K562 (cell line): Measurements from ENCODE around the gene SUMF2. TPM values are rescaled to one million over a fixed set of nuclear protein-coding genes. Genes with fewer than 3 reads are reported as not detected.

Source experiments
- CXXC5 ChIP-seq: fragments of 250-450 bp; sonication (Bioruptor Pico); IDR thresholded peaks from 2 replicates; pipeline ENCODE4 v1.8.0; 2022; ENCODE audit warnings: inconsistent platforms, mild to moderate bottlenecking, moderate library complexity
- EHMT2 ChIP-seq: fragments of 450-650 bp; IDR thresholded peaks from 2 replicates; pipeline ENCODE4 v1.6.1; 2018; ENCODE audit warnings: antibody characterized with exemption
- NR1H2 ChIP-seq: sonication (generic); formaldehyde crosslinking; IDR thresholded peaks from 2 replicates; pipeline ENCODE4 v1.4.0; 2020; ENCODE audit warnings: mild to moderate bottlenecking, missing genetic modification reagents
- POLR2AphosphoS5 ChIP-seq: IDR thresholded peaks from 2 replicates; pipeline ENCODE4 v1.6.1; 2011; ENCODE audit warnings: mild to moderate bottlenecking, low read depth, low read length, moderate library complexity; ENCODE audit not compliant: control insufficient read depth, insufficient read depth
- PTRF ChIP-seq: fragments of 450-650 bp; IDR thresholded peaks from 2 replicates; pipeline ENCODE4 v1.6.1; 2016; ENCODE audit warnings: mild to moderate bottlenecking, missing genetic modification characterization, missing compliant biosample characterization
- RBM17 ChIP-seq: fragments of 200-400 bp; formaldehyde crosslinking; IDR thresholded peaks from 2 replicates; pipeline ENCODE4 v1.6.1; 2017; ENCODE audit warnings: low read depth, mild to moderate bottlenecking, low read length, borderline replicate concordance
- SAFB2 ChIP-seq: fragments of 200-400 bp; formaldehyde crosslinking; IDR thresholded peaks from 2 replicates; pipeline ENCODE4 v1.6.1; 2018; ENCODE audit warnings: borderline replicate concordance, low read length, low read depth, moderate library complexity; ENCODE audit not compliant: severe bottlenecking
- SMAD4 ChIP-seq: fragments of 250-450 bp; sonication (Bioruptor Pico); conservative IDR thresholded peaks from 2 replicates; pipeline ENCODE4 v1.8.0; 2021; ENCODE audit warnings: inconsistent platforms, mild to moderate bottlenecking, moderate library complexity
- SNRNP70 ChIP-seq: fragments of 200-400 bp; formaldehyde crosslinking; optimal IDR thresholded peaks from 2 replicates; pipeline ENCODE3; 2017; ENCODE audit warnings: low read depth, low read length
- SUPT5H ChIP-seq: fragments of 450-650 bp; IDR thresholded peaks from 2 replicates; pipeline ENCODE4 v1.6.1; 2016
- TAF15 ChIP-seq: fragments of 200-400 bp; formaldehyde crosslinking; IDR thresholded peaks from 2 replicates; pipeline ENCODE4 v1.6.1; 2017; ENCODE audit warnings: mild to moderate bottlenecking, low read depth, low read length, moderate library complexity
- ZC3H11A ChIP-seq: IDR thresholded peaks from 2 replicates; pipeline ENCODE4 v1.6.1; 2012; ENCODE audit warnings: low read depth, low read length, improper control_type of control experiment
- ZNF184 ChIP-seq: sonication (generic); formaldehyde crosslinking; IDR thresholded peaks from 2 replicates; pipeline ENCODE4 v1.5.0; 2020; ENCODE audit warnings: missing genetic modification reagents
- polyA plus RNA-seq, 8 experiments: library from polyadenylated mRNA; depleted of rRNA in 4 of 8; stranded (reverse) in 5 of 8; unstranded in 3 of 8; fragments of >200 nt; fragmentation: Nextera tagmentation in 2 of 8; fragmentation: Illumina TruSeq in 1 of 8; extraction: Ambion mirVana in 2 of 8; extraction: Trizol in 1 of 8; gene quantifications; 2 replicates each; pipeline versions ENCODE4 v1.2.1 to v1.2.3, GENCODE V29; 2011 to 2014; ENCODE audit warnings: inconsistent platforms in 1 of 8, missing spikeins in 1 of 8
- total RNA-seq, 7 experiments: library from RNA; depleted of rRNA in 6 of 7; stranded (reverse); fragments of >200 nt in 6 of 7; fragmentation: Illumina TruSeq in 2 of 7; extraction: Trizol in 2 of 7; gene quantifications; 2 replicates each; pipeline versions ENCODE4 v1.2.1 to v1.2.3, GENCODE V29; 2011 to 2021; ENCODE audit warnings: low replicate concordance in 1 of 7
- TF ChIP-seq, protein P1 (sequence below): sonication (generic); formaldehyde crosslinking; IDR thresholded peaks from 2 replicates; pipeline ENCODE4 v1.8.0; 2022; ENCODE audit warnings: mild to moderate bottlenecking, missing genetic modification reagents
- TF ChIP-seq, protein P2 (sequence below): fragments of 250-450 bp; sonication (Bioruptor Pico); IDR thresholded peaks from 2 replicates; pipeline ENCODE4 v1.5.0; 2021; ENCODE audit warnings: mild to moderate bottlenecking, borderline replicate concordance
- TF ChIP-seq, protein P3 (sequence below): sonication (generic); formaldehyde crosslinking; IDR thresholded peaks from 2 replicates; pipeline ENCODE4 v1.8.0; 2022; ENCODE audit warnings: mild to moderate bottlenecking, missing genetic modification reagents
- TF ChIP-seq, protein P4 (sequence below): fragments of 250-450 bp; sonication (Bioruptor Pico); IDR thresholded peaks from 2 replicates; pipeline ENCODE4 v1.8.0; 2021; ENCODE audit warnings: borderline replicate concordance, mild to moderate bottlenecking, moderate library complexity; ENCODE audit not compliant: poor library complexity, severe bottlenecking

SUMF2 gene
- total and polyA plus RNA-seq, 9 of the 15 experiments (the other 6 are each of a cell fraction or from before 2014, with no cell fraction given): 39.0 to 113 (median 67.7) TPM

DNA sequence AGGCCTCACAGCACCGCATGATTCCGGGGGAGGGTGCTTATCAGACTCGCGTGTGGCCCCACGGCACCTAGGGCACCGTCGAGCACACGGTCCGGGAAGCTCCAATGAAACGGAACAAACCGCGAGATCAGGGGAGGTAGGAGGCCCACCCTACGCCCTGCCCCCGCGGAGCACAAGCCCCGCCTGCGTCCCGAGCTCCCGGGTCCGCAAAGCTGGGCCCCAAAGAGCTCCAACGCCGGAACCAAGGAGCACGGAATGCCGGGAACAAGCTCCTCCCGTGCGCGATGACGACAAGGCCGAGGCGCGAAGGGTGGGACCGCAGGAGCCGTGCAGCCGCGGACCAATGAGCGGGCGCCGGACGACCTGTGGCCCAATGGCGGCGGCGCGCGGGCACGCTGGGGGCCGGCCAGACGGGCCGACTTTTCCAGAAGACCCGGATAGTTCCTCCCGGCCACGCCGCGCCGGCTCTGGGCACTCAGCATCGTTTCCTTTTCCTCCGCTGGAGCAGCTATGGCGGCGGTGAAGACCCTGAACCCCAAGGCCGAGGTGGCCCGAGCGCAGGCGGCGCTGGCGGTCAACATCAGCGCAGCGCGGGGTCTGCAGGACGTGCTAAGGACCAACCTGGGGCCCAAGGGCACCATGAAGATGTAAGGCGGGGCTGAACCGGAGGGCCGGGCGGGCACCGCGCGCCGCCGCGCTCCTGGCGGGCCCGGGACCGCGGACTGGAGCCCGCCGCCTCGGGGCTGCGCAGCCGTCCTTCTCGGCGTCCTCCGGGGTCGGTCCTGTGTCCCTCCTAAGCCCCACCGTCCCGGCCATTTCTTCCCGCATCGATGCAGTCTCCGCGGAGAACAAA, 12.5 kb upstream of the SUMF2 start, which contains the start of the genes CCT6A and PSPH (continued):
- TF ChIP-seq, protein P1, sequence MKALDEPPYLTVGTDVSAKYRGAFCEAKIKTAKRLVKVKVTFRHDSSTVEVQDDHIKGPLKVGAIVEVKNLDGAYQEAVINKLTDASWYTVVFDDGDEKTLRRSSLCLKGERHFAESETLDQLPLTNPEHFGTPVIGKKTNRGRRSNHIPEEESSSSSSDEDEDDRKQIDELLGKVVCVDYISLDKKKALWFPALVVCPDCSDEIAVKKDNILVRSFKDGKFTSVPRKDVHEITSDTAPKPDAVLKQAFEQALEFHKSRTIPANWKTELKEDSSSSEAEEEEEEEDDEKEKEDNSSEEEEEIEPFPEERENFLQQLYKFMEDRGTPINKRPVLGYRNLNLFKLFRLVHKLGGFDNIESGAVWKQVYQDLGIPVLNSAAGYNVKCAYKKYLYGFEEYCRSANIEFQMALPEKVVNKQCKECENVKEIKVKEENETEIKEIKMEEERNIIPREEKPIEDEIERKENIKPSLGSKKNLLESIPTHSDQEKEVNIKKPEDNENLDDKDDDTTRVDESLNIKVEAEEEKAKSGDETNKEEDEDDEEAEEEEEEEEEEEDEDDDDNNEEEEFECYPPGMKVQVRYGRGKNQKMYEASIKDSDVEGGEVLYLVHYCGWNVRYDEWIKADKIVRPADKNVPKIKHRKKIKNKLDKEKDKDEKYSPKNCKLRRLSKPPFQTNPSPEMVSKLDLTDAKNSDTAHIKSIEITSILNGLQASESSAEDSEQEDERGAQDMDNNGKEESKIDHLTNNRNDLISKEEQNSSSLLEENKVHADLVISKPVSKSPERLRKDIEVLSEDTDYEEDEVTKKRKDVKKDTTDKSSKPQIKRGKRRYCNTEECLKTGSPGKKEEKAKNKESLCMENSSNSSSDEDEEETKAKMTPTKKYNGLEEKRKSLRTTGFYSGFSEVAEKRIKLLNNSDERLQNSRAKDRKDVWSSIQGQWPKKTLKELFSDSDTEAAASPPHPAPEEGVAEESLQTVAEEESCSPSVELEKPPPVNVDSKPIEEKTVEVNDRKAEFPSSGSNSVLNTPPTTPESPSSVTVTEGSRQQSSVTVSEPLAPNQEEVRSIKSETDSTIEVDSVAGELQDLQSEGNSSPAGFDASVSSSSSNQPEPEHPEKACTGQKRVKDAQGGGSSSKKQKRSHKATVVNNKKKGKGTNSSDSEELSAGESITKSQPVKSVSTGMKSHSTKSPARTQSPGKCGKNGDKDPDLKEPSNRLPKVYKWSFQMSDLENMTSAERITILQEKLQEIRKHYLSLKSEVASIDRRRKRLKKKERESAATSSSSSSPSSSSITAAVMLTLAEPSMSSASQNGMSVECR (CRISPR knock-in tag): peak; percentile 40; the same call in 1 of the 2 replicates
- TF ChIP-seq PTRF (tag): no peak
- TF ChIP-seq SMAD4: no peak; the same call in none of the 2 replicates
- peak; percentile 90 for TF ChIP-seq CXXC5
- no peak for TF ChIP-seq EHMT2
- no peak for TF ChIP-seq ZNF184
- peak; percentile 89 for TF ChIP-seq SUPT5H
- TF ChIP-seq, protein P2, sequence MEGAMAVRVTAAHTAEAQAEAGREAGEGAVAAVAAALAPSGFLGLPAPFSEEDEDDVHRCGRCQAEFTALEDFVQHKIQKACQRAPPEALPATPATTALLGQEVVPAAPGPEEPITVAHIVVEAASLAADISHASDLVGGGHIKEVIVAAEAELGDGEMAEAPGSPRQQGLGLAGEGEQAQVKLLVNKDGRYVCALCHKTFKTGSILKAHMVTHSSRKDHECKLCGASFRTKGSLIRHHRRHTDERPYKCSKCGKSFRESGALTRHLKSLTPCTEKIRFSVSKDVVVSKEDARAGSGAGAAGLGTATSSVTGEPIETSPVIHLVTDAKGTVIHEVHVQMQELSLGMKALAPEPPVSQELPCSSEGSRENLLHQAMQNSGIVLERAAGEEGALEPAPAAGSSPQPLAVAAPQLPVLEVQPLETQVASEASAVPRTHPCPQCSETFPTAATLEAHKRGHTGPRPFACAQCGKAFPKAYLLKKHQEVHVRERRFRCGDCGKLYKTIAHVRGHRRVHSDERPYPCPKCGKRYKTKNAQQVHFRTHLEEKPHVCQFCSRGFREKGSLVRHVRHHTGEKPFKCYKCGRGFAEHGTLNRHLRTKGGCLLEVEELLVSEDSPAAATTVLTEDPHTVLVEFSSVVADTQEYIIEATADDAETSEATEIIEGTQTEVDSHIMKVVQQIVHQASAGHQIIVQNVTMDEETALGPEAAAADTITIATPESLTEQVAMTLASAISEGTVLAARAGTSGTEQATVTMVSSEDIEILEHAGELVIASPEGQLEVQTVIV (CRISPR knock-in tag): no peak
- no peak for TF ChIP-seq TAF15
- no peak for TF ChIP-seq SNRNP70
- no peak for TF ChIP-seq NR1H2
- TF ChIP-seq RBM17: no peak
- TF ChIP-seq SAFB2: no peak
- no peak for TF ChIP-seq ZC3H11A
- TF ChIP-seq, protein P3, sequence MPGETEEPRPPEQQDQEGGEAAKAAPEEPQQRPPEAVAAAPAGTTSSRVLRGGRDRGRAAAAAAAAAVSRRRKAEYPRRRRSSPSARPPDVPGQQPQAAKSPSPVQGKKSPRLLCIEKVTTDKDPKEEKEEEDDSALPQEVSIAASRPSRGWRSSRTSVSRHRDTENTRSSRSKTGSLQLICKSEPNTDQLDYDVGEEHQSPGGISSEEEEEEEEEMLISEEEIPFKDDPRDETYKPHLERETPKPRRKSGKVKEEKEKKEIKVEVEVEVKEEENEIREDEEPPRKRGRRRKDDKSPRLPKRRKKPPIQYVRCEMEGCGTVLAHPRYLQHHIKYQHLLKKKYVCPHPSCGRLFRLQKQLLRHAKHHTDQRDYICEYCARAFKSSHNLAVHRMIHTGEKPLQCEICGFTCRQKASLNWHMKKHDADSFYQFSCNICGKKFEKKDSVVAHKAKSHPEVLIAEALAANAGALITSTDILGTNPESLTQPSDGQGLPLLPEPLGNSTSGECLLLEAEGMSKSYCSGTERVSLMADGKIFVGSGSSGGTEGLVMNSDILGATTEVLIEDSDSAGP: no peak
- TF ChIP-seq, protein P4, sequence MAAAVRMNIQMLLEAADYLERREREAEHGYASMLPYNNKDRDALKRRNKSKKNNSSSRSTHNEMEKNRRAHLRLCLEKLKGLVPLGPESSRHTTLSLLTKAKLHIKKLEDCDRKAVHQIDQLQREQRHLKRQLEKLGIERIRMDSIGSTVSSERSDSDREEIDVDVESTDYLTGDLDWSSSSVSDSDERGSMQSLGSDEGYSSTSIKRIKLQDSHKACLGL (CRISPR knock-in tag): no peak
- TF ChIP-seq POLR2AphosphoS5: peak; percentile 64
